Mammary epithelial cell (primary cell): ENCODE data around the gene TREML4.

Source experiments
- CTCF ChIP-seq, 2 donors: IDR thresholded peaks in 1 of 2; conservative IDR thresholded peaks in 1 of 2; 2 replicates each; pipeline ENCODE4 v1.5.1; 2011 to 2012; ENCODE audit warnings: inconsistent platforms in 2 of 2, low read length in 2 of 2, mild to moderate bottlenecking in 2 of 2, control low read depth in 1 of 2, low read depth in 1 of 2; ENCODE audit not compliant: insufficient read depth in 1 of 2; ENCODE audit errors: extremely low read depth in 1 of 2
- EZH2 ChIP-seq: IDR thresholded peaks from 2 replicates; pipeline ENCODE4 v1.6.1; 2012; ENCODE audit warnings: low read length, inconsistent platforms, borderline replicate concordance

GRCh38 chr6:41187924-41188886, 39.9 kb upstream of the TREML4 start:
- no peak for TF ChIP-seq EZH2
- no peak for TF ChIP-seq CTCF (conservative IDR thresholded peaks at IDR 0.05 in 1 of 2, IDR thresholded peaks at IDR 0.05 in 1 of 2; ENCODE audit: extremely low read depth in 1 of 2, insufficient read depth in 1 of 2, low read depth in 1 of 2, low read length in 2 of 2)
